HG02884 (cell line): ENCODE results near the gene MREG.
"Not testable (repeated sequence)": the region's sequence is repeated elsewhere in the genome, so short reads cannot be mapped to it uniquely, and the experiment has no call there.

Experiments used
- ATAC-seq: cut with Tn5 transposase; IDR thresholded peaks from one replicate; pipeline ENCODE4 v1.9.1; 2021; ENCODE audit warnings: mild to moderate bottlenecking, moderate library complexity; ENCODE audit not compliant: unreplicated experiment

Gene MREG

DNA sequence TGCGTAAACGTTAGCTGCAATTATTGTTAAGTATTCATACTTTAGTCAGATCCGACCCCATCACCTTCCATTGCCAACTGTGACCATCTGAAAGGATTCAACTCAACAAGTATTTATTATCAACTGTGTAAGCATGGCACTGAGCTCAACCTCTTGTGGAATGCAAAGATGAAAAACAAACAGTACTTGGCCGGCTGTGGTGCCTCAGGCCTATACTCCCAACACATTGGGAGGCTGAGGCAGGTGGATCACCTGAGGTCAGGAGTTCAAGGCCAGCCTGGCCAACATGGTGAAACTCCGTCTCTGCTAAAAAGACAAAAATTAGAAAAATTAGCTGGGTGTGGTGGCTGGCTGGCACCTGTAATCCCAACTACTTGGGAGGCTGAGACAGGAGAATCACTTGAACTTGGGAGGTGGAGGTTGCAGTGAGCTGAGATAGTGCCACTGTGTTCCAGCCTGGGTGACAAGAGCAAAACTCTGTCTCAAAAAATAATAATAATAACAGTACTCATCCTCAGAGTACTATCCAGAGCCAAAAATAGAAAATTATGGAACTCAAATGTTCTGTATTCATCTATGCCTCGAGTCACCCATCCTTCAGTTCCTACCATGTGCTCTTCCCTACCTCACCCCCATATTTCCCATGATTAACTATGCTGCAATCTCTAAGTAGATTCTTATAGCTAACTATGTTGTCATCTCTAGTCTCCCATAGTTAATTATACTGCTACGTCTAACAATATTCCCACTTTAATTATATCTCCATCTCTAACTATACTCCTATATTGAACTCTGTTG, 8.6 kb upstream of the MREG start:
- no peak for ATAC-seq

DNA sequence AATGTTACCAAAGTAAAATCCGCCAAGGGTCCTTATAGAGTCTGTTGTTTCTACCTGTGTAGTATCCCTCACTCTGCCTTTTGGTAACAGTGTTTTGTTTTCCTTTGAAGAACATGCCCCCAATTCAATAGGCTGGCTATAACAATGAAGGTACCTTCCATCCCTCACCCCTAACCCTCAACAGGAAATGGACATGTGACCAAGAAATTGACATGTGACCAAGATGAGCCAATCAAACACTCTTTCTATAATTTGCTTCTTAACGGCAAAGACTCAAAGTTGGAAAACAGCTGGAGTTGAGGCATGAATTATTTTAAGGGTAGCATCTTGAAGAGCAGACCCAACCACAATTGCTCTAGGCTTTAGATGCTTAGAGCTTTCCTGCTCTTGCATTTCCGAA, 5.4 kb upstream of the MREG start:
- ATAC-seq = no peak

DNA sequence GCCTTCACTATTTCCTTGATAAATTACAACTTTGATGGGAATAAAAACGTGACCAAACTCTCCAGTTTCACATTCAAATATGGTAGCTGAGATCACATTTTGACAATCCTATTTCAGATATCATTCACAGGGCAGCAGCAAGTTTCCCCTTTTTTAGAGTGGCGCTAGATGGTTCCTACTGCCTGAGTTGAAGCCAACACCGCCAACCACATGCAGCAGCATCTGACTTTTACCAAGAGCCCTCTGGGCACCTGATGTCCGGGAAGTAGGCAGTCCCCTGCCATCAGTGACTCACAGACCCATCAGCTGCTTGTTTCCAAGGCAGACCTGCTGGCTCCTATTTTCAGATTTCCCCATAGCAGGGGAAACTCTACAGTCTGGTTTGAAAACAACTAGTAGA, 4.0 kb upstream of the MREG start:
- ATAC-seq = no peak

DNA sequence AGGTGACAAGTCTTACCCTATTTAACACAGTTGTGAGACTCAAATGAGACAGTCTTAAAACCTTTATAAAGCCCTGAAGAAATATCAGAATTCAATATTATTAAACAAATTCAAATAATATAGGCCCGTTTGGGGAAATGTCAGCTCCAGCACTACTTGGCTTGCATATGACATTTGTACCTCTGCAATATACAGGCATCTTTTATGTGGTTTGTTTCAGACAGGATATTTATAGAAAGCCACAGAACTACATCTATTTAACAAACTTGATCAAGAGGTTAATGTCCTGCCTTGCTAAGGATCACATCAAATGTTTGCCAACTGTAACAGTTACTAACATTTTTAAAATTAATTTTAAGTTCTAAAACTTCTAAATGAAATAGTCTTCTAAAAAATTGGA, 3.2 kb upstream of the MREG start:
- no peak for ATAC-seq

DNA sequence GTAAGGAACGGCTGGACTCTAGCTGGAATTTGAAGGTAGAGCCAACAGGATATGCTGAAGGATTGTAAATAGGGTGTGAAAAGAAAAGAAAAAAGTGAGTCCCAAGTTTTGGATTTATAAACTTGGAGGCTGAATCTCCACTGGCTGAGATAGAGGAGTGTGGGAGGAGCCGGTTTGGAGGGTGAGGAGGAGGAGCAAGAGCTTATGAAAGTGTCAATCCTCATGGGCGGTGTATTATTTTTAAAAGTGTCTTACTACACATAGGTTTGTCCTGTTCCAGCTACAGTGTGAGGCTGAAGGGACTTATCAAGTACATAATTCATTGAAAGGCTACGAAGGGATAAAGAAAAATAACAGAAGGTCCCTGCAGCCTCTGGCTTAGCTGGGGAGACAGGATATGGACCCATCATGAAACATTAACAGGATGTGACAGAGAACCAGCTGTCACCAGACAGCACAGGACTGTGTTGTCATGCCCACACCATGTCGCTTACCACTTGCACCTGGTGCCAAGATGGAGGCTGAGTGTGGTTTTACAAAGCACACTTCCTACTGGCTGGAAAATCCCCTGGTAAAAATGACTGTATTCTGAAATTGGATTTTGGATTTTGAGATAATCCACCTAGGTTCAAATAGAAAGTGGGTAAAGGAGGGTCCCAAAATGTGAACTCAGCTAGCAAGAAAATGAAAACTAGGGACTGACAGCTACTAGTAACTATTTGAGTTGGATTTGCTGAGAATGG, 2.5 kb upstream of the MREG start:
- peak; percentile 82 for ATAC-seq

DNA sequence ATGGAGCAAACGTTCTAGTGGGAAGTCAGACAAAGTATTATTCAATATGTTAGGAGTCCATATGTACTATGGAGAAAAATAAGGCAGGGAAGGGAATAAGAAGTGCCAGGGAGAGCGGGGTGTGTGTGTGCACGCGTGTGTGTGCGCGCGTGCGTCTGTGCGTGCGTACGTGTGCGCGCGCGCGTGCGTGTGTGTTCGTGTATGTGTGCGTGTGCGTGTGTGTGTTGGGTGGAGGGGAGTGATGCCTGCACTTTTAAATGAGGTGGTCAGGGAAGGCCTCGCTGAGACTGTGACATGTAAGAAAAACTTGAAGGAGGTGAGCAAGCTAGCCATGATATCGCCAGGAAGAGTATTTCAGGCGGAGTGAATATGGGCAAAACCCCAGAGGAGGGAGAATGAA, 1.6 kb upstream of the MREG start:
- no peak for ATAC-seq

DNA sequence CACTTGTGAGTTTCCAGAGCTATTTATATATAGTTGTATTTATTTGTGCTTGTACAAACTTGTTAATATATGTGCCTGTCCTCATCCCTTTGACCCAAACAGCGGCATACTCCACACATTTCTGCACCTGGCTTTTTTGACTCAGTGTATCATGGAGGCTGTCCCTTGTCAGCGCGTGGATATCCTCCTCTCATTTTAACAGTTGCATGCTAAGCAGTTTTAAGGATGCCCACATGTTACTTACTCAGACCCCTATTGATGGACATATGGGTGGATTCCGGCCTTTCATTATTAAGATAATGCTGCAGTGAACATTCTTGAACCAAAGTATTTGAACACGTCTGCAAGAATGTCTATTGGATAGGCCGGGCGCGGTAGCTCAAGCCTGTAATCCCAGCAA, 655 bp upstream of the MREG start:
- no peak for ATAC-seq

DNA sequence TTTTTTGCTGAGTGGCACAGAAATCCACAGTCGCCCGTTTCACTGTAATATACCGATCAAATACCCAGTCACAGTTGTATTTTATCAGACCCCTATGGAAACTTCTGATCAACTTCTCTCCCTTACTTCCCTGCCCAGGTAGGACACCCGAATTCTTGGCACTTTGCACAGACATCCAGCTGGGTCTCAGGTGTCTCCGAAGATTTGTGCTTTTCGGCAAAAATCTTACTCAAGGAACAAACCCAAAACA, 596 bp downstream of the MREG start:
- no peak for ATAC-seq

DNA sequence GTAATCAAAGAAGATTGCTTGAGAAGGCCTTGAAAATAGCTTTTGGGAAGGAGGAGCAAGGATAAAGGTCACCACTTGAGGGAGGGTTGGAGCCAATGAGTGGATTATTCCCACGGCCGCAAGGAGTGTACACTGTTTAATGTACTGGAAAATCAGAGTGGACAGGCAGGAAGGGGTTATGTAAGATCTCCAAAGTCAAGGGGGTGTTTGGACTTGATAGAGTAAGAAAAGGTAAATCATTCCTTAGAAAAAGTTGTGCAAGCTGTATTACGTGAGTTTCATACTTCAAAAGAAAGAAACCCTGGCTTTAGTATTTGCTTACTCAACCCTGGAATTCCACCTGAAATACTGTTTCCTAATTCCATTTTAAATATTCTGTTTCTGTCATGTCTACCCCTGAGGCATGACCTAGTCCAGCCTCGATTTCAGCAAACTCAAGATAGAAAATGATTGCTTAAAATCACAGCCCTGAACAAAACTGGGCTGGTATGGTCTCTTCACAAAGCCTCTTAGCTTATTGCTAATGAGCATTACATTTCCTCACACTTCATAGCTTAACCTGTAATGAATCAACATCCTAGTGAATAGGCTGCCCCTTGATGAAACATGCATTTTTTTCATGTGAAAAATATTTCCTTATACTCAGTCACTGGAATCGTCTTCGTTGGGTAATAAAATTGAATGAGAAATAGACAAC, 1.1 kb downstream of the MREG start:
- no peak for ATAC-seq

DNA sequence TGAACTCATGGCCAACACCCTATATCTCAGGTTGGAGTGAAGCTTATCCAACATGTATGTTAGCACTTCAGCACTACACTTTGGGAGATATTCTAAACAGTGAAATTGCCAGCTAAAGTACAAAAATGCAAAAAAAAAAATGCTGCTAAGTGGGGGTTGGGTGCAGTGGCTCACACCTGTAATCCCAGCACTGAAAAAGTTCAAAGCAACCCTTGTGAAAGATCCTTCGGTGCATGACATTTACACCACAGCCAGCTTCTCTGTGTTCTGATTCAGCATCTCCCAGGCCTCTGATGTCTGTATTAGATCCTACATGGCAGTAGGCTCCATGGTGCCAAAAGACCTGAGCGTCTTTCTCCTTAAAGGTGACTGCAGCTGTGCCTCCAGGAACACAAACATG, 4.1 kb downstream of the MREG start:
- ATAC-seq = not testable (repeated sequence)

DNA sequence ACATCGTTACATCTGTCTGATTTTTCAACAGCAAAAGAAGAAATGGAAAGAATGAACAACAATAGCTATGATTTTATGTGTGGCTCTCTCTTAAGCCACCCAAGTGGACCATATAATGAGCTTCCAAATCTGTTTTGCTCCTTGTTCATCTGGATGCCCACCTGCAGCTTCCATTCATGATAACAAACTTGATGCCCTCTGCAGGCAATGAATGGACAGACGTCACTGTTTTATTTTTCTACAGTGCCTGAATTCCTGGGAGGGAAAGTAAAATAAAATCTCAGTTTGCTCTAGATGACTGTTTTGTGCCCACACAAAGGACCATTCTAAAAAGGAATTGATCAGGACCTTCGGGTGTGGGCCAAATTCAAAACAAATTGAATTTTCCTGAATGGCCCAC, 5.0 kb downstream of the MREG start:
- no peak for ATAC-seq

DNA sequence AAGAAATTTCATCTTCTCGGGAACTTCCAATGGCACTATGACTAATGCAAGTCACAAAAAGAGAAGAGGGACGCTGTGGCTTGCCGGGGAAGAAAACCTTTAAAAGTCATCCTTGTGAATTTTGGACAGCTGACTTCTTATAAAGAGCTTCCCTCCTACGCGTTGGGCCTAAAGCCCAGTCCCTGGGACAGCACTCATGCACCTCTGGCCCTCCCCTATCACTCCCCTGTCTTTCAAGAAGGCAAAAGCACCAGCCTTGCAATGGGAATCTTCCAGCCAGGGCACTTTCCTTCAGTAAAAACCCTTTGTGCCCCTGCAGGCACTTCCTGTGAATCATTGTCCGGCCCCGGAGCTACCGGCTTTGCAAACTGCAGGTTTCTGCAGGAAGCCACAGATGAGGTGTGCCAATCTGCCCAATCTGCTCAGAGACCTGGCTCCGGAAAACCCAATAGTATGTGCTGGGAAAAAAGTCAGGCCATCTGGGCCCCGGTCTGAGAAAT, 7.1 kb downstream of the MREG start:
- peak; percentile 40 for ATAC-seq

DNA sequence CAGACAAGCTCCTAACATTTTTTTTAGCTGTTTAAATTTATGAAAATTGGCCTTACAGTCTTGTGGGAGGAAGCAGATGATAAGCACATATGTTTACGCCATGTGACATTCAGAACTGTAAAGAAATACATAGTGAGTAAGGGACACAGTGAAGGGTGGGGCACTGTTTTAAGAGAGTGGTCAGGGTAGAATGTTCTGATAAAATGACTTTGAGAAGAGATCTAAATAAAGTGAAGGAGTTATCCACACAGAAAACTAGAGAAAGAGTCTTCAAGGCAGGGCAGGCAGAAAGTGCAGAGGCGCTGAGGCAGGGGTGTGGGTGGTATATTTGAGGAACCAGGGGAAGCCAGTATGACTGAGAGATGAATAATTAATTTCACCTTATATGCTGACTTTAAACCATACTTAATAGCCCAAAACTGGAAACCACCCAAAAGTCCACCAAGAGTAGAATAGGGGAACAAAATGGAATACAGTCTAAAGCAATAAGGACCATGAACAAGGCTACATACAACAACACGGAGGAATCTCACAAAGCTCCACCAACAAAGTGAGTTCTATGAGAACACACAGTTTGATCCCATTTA, 8.6 kb downstream of the MREG start:
- ATAC-seq = peak; percentile 32

DNA sequence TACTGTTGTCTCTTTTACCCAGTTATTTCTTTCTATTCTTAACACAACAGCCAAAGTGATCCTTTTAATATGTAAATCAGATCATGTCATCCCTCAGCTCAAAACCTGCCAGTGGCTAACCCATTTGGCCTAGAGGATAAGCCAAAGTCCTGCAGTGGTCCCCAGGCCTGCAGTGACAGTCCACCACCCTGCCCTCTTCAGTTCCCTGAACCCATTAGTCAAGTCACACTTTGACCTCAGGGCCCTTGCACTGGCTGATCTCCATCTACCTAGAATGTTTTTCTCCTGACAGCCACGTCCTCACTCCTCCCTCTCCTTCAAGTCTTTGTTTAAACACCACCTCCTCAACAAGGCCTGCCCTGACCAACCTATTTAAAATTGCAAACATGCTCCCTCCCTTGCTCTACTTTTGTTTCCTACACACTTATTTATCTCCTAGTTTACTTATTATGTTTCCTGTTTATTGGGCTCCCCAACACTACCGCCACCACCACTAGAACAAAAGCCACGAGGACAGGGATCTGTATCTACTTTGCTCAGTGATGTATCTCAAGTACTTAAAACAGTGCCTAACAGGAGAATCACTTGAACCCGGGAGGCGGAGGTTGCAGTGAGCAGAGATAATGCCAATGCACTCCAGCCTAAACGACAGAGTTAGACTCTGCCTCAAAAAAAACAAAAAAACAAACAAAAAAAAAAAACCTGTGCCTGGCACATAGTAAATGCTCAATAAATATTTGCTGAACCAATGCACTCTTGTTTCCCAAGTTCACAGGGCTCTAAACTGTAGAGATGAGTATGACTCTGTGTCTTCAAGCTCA, 9.3 kb downstream of the MREG start:
- ATAC-seq = no peak

DNA sequence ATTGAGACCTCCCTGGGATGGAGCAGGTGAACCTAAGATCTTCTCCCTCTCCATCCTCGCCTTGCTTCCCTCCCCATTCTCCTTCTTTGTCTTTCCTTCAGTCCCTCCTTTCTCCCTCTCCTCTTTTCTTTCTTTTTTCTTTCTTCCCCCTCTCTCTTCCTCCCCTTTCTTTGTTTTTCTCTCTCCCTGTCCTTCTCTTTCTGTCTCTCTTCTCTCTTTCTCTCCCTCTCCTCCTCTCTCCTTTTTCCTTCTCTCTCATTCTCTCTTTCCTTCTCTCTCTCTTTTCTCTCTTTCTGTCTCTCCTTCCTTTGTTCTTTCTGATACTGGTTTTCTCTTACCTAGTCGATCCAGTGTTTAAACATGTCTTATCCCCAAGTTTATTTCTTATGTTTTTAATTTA, 10.7 kb downstream of the MREG start:
- no peak for ATAC-seq

DNA sequence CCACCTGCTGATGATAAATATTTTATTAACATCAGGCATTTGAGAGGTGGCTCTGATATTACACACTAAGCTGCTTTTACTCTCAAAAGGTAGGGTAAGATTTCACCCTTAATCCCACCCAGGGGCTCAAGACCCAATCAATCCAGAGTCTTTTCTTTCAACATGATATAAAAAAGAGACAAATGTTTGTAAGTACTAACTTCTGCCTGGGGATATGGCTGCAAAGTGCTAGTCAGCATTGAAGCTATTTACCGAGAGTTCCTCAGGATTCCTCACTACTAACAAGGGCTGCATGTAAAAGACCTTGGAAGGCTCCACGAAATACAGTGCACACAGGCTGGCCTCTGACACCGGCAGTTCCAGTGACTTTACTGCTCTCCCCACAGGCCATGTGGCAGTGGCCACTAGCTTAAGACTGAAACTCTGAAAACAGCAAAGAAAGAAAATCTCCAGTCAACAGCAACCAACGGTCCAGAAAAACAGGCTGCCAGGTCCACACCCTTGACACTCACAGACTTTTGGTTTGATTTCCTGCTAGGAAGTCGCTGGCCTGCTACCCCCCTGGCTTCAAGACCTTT, 11.2 kb downstream of the MREG start:
- ATAC-seq = no peak

DNA sequence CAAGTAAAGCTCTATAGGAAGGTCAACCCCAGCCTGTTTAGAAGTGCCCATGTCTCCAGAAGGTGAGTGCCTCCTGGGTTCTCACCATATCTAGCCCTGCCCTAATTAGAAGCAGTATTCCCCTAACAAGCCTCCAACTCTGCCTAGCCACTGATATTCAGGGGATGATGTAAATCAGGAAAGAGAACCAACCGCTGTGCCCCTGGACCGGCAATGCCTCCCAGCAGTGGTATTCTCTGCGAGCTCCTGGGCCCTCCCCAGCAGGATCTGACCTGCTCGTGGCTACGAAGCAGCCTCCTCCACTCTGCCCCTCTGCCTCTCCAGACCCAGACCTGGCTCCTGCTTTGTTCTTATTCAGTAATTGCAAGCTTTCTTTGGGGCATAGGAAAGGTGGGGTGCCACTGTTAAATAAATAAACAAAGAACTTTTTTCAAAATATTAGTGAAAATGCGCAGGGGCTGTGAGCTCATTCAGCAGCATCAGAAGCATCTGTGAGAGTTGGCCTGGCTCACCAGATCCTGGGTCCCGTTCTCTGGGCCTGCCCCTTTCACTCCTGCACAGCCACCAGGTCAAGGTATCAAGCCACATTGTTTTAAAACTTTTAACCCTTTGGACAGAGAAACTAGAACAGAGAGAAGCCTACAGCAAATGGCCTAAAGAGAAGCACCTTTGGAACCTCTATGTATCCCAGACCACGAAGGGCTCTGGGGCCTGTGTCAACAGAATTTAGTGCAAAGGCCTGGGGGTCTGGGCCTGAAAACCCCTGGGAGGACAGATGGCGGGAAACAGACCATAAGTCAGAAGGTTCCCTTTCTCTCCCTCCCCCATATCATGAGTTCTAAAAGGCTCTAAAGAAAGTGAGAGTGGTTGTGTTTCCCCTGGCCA, 11.9 kb downstream of the MREG start:
- no peak for ATAC-seq

DNA sequence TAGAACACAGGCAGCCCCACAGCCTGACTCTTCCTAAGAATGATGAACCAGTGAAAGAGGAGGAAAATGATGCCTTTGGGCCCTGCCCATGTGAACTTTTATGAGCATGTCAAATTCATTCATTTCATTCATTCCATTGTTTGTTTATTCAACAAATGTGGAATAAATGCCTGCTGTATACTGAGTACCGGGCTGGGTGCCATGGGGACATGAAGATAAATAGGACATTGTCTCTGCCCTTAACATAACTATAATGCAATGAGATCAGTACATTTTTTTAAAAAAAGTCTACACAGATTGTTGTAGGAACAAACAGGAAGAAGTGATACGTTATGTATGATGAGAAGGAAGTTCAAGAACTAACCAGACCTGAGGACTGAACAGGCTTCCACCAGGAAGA, 14.7 kb downstream of the MREG start:
- ATAC-seq = no peak

DNA sequence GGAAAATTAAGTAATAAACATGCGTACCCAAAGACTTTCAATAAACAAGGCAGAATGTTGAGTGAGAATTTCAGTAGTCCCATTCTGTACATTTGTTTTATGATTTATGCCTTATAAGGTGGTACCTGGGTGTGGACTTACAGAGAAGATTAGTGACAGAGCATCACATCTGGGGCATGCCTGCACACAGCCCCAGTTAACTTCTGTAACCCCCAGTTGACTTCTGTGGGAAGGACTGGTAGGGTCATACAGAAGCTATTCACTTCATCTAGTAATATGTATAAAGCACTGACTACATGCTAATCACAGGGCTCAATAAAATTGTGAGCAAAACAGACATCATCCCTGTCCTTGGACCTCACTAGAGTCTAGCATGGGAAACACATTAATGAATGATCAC, 16.1 kb downstream of the MREG start:
- ATAC-seq = no peak

DNA sequence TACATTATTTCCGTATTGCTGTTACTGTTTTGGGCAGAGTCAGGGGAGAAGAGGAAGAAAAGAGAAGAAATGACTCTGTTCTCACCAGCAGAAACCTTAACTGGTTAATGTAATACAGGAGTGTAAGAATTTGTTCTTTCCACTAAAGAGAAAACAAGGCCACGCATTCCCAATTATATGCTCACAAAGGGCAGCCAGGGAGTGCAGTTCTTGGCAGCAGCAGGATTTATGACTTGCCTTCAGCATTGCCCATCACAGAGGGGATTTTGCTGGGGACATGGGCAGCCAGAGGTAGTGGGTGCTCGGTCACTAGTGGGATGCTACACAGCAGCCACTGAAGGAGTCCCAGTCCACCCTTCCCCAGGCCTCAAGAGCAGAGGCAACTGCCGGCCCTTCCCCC, 18.4 kb downstream of the MREG start:
- ATAC-seq = no peak
